ENCODE measurements around the gene PLCB1. TPM values are rescaled to one million over a fixed set of nuclear protein-coding genes. Genes with fewer than 3 reads are reported as not detected.

The PLCB1 gene
- total RNA-seq, 1 donor from 2014 or later: 10.8 TPM

DNA sequence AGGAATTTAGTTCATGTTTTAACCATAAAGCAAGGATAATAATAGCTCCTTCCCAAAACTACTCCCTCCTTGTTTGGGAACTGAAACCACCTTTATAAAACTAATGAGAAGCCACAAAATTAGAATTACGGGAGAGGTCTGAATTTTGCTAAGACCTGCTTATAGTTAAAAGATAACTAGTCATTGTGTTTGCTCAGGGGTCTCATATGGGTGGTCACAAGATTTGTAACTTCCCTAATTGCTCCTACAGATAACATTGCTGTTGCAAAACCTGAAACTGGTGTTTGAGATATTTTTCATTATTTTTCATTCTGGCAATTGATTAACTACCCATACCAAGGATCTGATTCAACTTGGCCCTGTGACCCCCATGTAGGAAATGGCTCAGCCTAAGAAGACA is 782.4 kb downstream of the PLCB1 start:
- TF ChIP-seq, protein P1, sequence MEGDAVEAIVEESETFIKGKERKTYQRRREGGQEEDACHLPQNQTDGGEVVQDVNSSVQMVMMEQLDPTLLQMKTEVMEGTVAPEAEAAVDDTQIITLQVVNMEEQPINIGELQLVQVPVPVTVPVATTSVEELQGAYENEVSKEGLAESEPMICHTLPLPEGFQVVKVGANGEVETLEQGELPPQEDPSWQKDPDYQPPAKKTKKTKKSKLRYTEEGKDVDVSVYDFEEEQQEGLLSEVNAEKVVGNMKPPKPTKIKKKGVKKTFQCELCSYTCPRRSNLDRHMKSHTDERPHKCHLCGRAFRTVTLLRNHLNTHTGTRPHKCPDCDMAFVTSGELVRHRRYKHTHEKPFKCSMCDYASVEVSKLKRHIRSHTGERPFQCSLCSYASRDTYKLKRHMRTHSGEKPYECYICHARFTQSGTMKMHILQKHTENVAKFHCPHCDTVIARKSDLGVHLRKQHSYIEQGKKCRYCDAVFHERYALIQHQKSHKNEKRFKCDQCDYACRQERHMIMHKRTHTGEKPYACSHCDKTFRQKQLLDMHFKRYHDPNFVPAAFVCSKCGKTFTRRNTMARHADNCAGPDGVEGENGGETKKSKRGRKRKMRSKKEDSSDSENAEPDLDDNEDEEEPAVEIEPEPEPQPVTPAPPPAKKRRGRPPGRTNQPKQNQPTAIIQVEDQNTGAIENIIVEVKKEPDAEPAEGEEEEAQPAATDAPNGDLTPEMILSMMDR (IDR thresholded peaks at IDR 0.05): no peak
- peaks cover 5% of the 10 kb centered on the region for H3K4me1 Mint-ChIP-seq (ENCODE audit: low read depth)
- no peaks in the 10 kb centered on the region for H3K27me3 Mint-ChIP-seq (ENCODE audit: low read depth)
- H3K36me3 Mint-ChIP-seq (ENCODE audit: low read depth): peaks cover 4% of the 10 kb centered on the region
- peaks cover 7% of the 10 kb centered on the region for H3K9me3 Mint-ChIP-seq (ENCODE audit: low read depth)
- DNase-seq (ENCODE audit: low spot score): no peak
- H3K4me3 Mint-ChIP-seq (ENCODE audit: unreplicated experiment): no peak overlapping the region
- no peak overlapping the region for H3K27ac Mint-ChIP-seq (ENCODE audit: unreplicated experiment)

DNA sequence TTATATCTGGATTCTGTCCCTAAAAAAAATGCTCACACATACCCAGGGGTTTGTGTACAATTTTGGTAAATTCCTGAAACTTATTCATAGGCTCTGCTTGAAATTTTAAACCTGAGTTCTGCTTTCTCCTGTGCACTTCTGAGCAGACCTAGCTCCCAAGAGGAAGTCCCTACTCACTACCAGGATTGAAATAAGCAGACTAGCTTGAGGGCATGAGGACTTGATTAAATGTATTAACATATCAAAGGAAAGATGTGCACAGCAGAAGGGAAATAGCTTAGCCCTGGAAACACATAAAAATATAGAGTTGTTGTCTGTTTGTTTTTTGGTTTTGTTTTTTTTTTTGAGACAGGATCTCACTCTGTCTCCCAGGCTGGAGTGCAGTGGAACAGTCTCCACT is 785.0 kb downstream of the PLCB1 start:
- no peak overlapping the region for H3K4me3 Mint-ChIP-seq (ENCODE audit: unreplicated experiment)

DNA sequence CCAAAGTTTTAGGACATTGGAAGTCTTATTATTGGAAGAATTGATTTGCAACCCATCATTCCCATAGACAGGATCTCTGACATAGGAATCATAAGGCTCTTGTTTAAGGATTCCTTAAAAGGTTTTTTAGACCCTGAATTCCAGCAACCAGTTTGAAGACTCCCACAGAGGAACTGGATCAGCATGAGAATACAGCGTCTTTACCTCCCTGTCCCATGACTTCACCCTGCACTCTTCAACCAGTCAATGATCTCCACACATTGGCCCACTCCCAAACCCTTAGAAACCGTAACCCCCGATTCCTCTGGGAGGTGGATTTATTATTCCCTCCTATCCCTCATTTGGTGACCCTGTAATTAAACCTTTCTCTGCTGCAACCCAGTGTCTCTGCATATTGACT is 786.1 kb downstream of the PLCB1 start:
- TF ChIP-seq, protein P1 (IDR thresholded peaks at IDR 0.05): no peak
- Mint-ChIP-seq H3K9me3 (ENCODE audit: low read depth) (peaks cover 7% of the 10 kb centered on the region), H3K27ac (ENCODE audit: unreplicated experiment) (no peak overlapping the region), H3K27me3 (ENCODE audit: low read depth) (no peaks in the 10 kb centered on the region), H3K4me1 (ENCODE audit: low read depth) (peaks cover 5% of the 10 kb centered on the region), H3K36me3 (ENCODE audit: low read depth) (peaks cover 4% of the 10 kb centered on the region), H3K4me3 (ENCODE audit: unreplicated experiment) (no peak overlapping the region)
- no peak for DNase-seq (ENCODE audit: low spot score)

More for the DNA sequence above, 785.0 kb downstream of the PLCB1 start:
- peaks cover 5% of the 10 kb centered on the region for H3K4me1 Mint-ChIP-seq (ENCODE audit: low read depth)
- TF ChIP-seq, protein P1 (IDR thresholded peaks at IDR 0.05): no peak
- no peak overlapping the region for H3K27ac Mint-ChIP-seq (ENCODE audit: unreplicated experiment)
- H3K9me3 Mint-ChIP-seq (ENCODE audit: low read depth): peaks cover 7% of the 10 kb centered on the region
- H3K27me3 Mint-ChIP-seq (ENCODE audit: low read depth): no peaks in the 10 kb centered on the region
- peaks cover 4% of the 10 kb centered on the region for H3K36me3 Mint-ChIP-seq (ENCODE audit: low read depth)
- no peak for DNase-seq (ENCODE audit: low spot score)

DNA sequence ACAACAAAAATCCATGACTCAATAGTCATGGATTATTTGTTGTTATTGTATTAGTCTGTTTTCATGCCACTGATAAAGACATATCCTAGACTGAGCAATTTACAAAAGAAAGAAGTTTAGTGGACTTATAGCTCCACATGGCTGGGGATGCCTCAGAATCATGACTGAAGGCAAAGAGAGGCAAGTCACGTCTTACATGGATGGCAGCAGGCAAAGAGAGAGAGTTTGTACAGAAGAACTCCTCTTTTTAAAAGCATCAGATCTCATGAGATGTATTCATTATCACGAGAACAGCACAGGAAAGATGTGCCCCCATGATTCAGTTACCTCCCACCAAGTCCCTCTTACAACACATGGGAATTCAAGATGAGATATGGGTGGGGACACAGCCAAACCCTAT is 792.5 kb downstream of the PLCB1 start:
- H3K9me3 Mint-ChIP-seq (ENCODE audit: low read depth): peaks cover 5% of the 10 kb centered on the region
- DNase-seq (ENCODE audit: low spot score): no peak
- no peaks in the 10 kb centered on the region for H3K27me3 Mint-ChIP-seq (ENCODE audit: low read depth)
- no peaks in the 10 kb centered on the region for H3K36me3 Mint-ChIP-seq (ENCODE audit: low read depth)
- no peak overlapping the region for H3K4me3 Mint-ChIP-seq (ENCODE audit: unreplicated experiment)
- H3K4me1 Mint-ChIP-seq (ENCODE audit: low read depth): no peaks in the 10 kb centered on the region
- TF ChIP-seq, protein P1 (IDR thresholded peaks at IDR 0.05): no peak
- H3K27ac Mint-ChIP-seq (ENCODE audit: unreplicated experiment): no peak overlapping the region

DNA sequence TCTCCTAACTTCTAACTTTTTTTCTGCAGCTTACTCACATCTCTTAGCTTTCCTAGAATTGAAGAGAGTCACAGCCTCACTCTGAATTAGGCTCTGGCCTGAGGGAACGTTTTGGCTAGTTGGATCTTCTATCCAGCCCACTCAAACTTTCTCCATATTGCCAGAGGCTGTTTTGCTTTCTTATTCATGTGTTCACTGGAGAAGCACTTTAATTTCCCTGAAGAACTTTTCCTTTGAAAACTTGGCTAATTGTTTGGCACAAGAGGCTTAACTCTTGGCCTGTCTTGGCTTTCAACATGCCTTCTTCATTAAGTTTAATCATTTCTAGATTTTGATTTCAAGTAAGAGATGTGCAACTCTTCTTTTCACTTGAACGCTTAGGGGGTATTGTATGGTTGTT is 798.7 kb downstream of the PLCB1 start:
- TF ChIP-seq, protein P1 (IDR thresholded peaks at IDR 0.05): no peak
- Mint-ChIP-seq H3K9me3 (ENCODE audit: low read depth) (no peaks in the 10 kb centered on the region), H3K4me1 (ENCODE audit: low read depth) (peaks cover 13% of the 10 kb centered on the region), H3K27ac (ENCODE audit: unreplicated experiment) (no peak overlapping the region), H3K4me3 (ENCODE audit: unreplicated experiment) (no peak overlapping the region), H3K36me3 (ENCODE audit: low read depth) (no peaks in the 10 kb centered on the region), H3K27me3 (ENCODE audit: low read depth) (no peaks in the 10 kb centered on the region)
- no peak for DNase-seq (ENCODE audit: low spot score)

Measured in chondrocyte (in vitro differentiated cells).